Measurements from ENCODE around the gene MPHOSPH6. TPM values are rescaled to one million over a fixed set of nuclear protein-coding genes. Genes with fewer than 3 reads are reported as not detected.
"Not testable (repeated sequence)": the region's sequence is repeated elsewhere in the genome, so short reads cannot be mapped to it uniquely, and the experiment has no call there.

Gene MPHOSPH6
- total and polyA plus RNA-seq, 5 donors from 2014 or later, result 17.3 to 38.7 (median 17.9) TPM

DNA sequence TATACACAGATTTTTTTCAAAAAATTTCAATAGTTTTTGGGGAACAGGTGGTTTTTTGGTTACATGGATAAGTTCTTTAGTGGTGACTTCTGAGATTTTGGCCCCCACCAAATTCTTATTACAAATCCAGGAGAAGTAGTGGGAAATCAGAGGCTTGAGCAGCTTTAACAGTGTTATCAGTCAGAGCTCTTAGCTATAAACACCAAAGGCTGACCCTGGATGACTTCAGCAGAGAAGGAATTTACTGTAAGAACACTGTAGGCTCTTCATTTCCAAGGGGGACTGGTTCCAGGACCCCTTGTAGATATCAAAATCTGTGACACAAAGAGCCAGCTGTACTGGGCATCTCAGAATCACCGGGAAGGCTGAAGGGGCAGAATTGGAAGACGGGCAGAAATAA is 17.8 kb downstream of the MPHOSPH6 start:
- H3K27me3 Mint-ChIP-seq, result no peaks in the 10 kb centered on the region

DNA sequence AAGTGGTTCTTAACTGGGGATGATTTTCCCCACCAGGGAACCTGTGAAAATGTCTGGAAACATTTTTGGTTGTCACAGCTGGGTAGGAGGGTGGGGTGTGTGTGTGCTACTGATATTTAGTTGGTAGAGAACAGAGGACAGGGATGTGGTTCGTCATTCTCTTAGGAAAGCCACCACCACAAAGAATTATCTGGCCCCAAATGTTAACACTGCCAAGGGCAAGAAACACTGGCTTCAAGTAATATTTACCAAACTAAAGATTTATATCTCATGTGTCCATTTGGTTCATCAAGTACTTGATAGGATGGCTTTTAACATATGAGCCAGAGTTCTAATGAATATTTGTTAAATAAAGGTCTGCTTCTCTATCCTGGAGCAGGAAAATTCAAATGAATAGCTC is 19.5 kb downstream of the MPHOSPH6 start:
- Histone ChIP-seq H3K9me3 (ENCODE audit: control insufficient read depth in 2 of 2, low read length in 2 of 2) (no peaks in the 10 kb centered on the region), H3K36me3 (ENCODE audit: control insufficient read depth, insufficient read depth, low read length) (peaks cover 31% of the 10 kb centered on the region), H3K4me3 (ENCODE audit: low read depth, low read length) (no peak overlapping the region), H3K27ac (ENCODE audit: insufficient read depth, low read length, poor library complexity, severe bottlenecking) (no peak overlapping the region), H3K27me3 (ENCODE audit: control insufficient read depth, insufficient read depth, low read length) (no peaks in the 10 kb centered on the region), H3K4me1 (ENCODE audit: control insufficient read depth, insufficient read depth, low read length, poor library complexity, severe bottlenecking) (no peaks in the 10 kb centered on the region)
- ATAC-seq (ENCODE audit: low read depth in 2 of 2) (no peak), DNase-seq (no peak)
- Mint-ChIP-seq H3K27ac (peak overlapping the region in 1 of 3 donors; percentile 14), H3K36me3 (peaks cover 42% of the 10 kb centered on the region), H3K4me3 (no peak overlapping the region), H3K9me3 (peaks cover 0 to 3% (median 0%) of the 10 kb centered on the region in 7 donors), H3K27me3 (no peaks in the 10 kb centered on the region), H3K4me1 (peaks cover 0 to 17% (median 8%) of the 10 kb centered on the region in 4 donors)

More for the DNA sequence above, 17.8 kb downstream of the MPHOSPH6 start:
- Mint-ChIP-seq H3K4me1 (peaks cover 0 to 24% (median 7%) of the 10 kb centered on the region in 4 donors), H3K27ac (no peak overlapping the region), H3K4me3 (no peak overlapping the region), H3K9me3 (peaks cover 0 to 3% (median 0%) of the 10 kb centered on the region in 7 donors), H3K36me3 (peaks cover 42% of the 10 kb centered on the region)
- H3K9me3 ChIP-seq (ENCODE audit: control insufficient read depth in 2 of 2, low read length in 2 of 2), result no peaks in the 10 kb centered on the region
- H3K27ac ChIP-seq (ENCODE audit: insufficient read depth, low read length, poor library complexity, severe bottlenecking), result no peak overlapping the region
- no peaks in the 10 kb centered on the region for H3K4me1 ChIP-seq (ENCODE audit: control insufficient read depth, insufficient read depth, low read length, poor library complexity, severe bottlenecking)
- peaks cover 22% of the 10 kb centered on the region for H3K36me3 ChIP-seq (ENCODE audit: control insufficient read depth, insufficient read depth, low read length)
- no peak overlapping the region for H3K4me3 ChIP-seq (ENCODE audit: low read depth, low read length)
- no peaks in the 10 kb centered on the region for H3K27me3 ChIP-seq (ENCODE audit: control insufficient read depth, insufficient read depth, low read length)
- DNase-seq (no peak), ATAC-seq (ENCODE audit: low read depth in 2 of 2) (no peak)

DNA sequence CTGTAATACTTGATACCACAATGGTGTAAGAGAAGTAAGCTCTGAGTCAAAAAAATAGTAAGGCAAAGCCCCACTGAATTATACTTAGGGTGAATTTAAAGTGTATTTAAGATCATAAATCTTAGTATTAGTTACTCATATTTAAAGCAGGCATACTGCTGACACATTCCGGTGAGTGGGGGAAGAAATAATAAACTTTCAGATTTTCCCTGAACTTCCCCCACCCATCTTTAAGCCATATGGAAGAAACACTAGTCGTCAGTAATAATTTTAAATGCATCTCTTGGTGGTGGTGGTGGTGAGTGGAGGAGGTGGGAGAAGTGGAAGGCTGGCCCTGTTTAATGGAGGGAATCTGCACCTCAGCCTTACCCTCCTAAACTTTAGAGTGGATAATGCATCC is 20.5 kb downstream of the MPHOSPH6 start:
- peaks cover 0 to 17% (median 7%) of the 10 kb centered on the region in 4 donors for H3K4me1 Mint-ChIP-seq
- H3K27ac ChIP-seq (ENCODE audit: insufficient read depth, low read length, poor library complexity, severe bottlenecking), result no peak overlapping the region
- H3K4me3 Mint-ChIP-seq, result no peak overlapping the region
- H3K36me3 Mint-ChIP-seq, result peaks cover 36% of the 10 kb centered on the region
- no peak for ATAC-seq (ENCODE audit: low read depth in 2 of 2)
- no peaks in the 10 kb centered on the region for H3K27me3 Mint-ChIP-seq
- no peaks in the 10 kb centered on the region for H3K4me1 ChIP-seq (ENCODE audit: control insufficient read depth, insufficient read depth, low read length, poor library complexity, severe bottlenecking)
- H3K9me3 Mint-ChIP-seq, result peaks cover 0 to 3% (median 0%) of the 10 kb centered on the region in 7 donors
- H3K27me3 ChIP-seq (ENCODE audit: control insufficient read depth, insufficient read depth, low read length), result no peaks in the 10 kb centered on the region
- H3K36me3 ChIP-seq (ENCODE audit: control insufficient read depth, insufficient read depth, low read length), result peaks cover 31% of the 10 kb centered on the region
- DNase-seq, result no peak
- H3K4me3 ChIP-seq (ENCODE audit: low read depth, low read length), result no peak overlapping the region
- no peaks in the 10 kb centered on the region for H3K9me3 ChIP-seq (ENCODE audit: control insufficient read depth in 2 of 2, low read length in 2 of 2)
- peak overlapping the region in 1 of 3 donors; percentile 41 for H3K27ac Mint-ChIP-seq

DNA sequence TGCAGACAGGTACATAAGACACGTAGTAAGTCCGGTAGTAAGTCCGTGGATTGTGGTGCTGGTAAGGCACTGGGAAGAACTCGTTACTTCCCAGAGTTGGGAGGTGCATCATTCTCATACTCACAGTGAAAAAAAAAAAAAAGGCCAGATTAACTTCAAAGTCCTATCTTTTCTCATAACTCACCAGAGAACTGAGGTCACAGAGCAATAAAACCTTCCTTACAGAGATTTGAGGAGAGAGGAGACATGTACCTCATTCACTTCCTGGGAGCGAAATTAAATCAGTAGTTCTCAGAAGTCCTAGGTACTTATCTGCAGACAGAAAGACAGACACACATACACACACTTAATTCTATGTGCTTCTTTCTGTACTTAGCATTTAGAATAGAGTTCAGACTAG is 22.5 kb downstream of the MPHOSPH6 start:
- Histone ChIP-seq H3K4me1 (ENCODE audit: control insufficient read depth, insufficient read depth, low read length, poor library complexity, severe bottlenecking) (no peaks in the 10 kb centered on the region), H3K27me3 (ENCODE audit: control insufficient read depth, insufficient read depth, low read length) (no peaks in the 10 kb centered on the region), H3K36me3 (ENCODE audit: control insufficient read depth, insufficient read depth, low read length) (peaks cover 28% of the 10 kb centered on the region), H3K27ac (ENCODE audit: insufficient read depth, low read length, poor library complexity, severe bottlenecking) (no peak overlapping the region), H3K4me3 (ENCODE audit: low read depth, low read length) (no peak overlapping the region), H3K9me3 (ENCODE audit: control insufficient read depth in 2 of 2, low read length in 2 of 2) (no peaks in the 10 kb centered on the region)
- DNase-seq (no peak), ATAC-seq (ENCODE audit: low read depth in 2 of 2) (no peak)
- Mint-ChIP-seq H3K27ac (no peak overlapping the region), H3K9me3 (no peaks in the 10 kb centered on the region), H3K36me3 (peaks cover 24% of the 10 kb centered on the region), H3K4me1 (peaks cover 0 to 12% (median 3%) of the 10 kb centered on the region in 4 donors), H3K27me3 (no peaks in the 10 kb centered on the region), H3K4me3 (no peak overlapping the region)

DNA sequence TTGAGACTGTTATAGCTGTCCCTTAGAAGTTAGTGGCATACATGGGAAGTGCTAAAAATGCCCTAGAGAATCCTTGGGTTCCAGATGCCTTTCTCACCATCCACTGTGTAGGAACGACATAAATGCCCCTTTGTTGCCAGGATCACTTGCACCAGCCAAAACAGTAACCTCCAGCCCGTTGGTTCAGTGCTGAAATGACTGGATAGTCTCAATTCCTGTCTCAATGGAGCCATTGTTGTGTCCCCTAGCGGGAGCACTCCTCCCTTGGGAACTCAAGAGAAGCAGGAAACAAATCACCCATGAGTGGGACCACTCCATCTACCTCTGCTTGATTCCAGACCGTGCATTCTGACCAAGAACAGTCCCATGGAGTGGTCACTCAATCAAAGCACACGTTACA is 23.1 kb downstream of the MPHOSPH6 start:
- Mint-ChIP-seq H3K27ac (no peak overlapping the region), H3K4me1 (peaks cover 0 to 8% (median 2%) of the 10 kb centered on the region in 4 donors), H3K27me3 (no peaks in the 10 kb centered on the region), H3K4me3 (peak overlapping the region in 1 of 4 donors; percentile 51), H3K9me3 (no peaks in the 10 kb centered on the region), H3K36me3 (peaks cover 24% of the 10 kb centered on the region)
- DNase-seq, result no peak
- no peaks in the 10 kb centered on the region for H3K27me3 ChIP-seq (ENCODE audit: control insufficient read depth, insufficient read depth, low read length)
- peaks cover 28% of the 10 kb centered on the region for H3K36me3 ChIP-seq (ENCODE audit: control insufficient read depth, insufficient read depth, low read length)
- no peak overlapping the region for H3K27ac ChIP-seq (ENCODE audit: insufficient read depth, low read length, poor library complexity, severe bottlenecking)
- no peak for ATAC-seq (ENCODE audit: low read depth in 2 of 2)
- H3K4me1 ChIP-seq (ENCODE audit: control insufficient read depth, insufficient read depth, low read length, poor library complexity, severe bottlenecking), result no peaks in the 10 kb centered on the region
- H3K4me3 ChIP-seq (ENCODE audit: low read depth, low read length), result no peak overlapping the region
- H3K9me3 ChIP-seq (ENCODE audit: control insufficient read depth in 2 of 2, low read length in 2 of 2), result no peaks in the 10 kb centered on the region

DNA sequence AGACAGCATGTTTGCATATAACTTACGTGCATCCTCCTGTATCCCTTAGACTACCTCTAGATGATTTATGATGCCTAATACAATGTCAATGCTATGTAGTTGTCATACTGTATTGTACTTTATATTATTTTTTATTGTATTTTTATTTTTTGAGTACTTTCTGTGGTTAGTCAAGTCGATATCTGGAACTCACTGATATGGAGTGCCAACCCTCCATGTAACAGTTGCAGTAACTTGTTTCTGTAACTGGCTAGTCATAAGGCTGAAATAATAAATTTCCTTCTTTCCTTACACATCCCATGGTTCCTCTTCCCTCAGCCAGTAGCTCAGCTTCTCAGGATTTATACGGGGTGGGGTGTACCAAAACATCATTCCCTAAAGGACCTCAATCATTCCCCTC is 23.5 kb downstream of the MPHOSPH6 start:
- H3K27ac ChIP-seq (ENCODE audit: insufficient read depth, low read length, poor library complexity, severe bottlenecking), result no peak overlapping the region
- H3K4me3 Mint-ChIP-seq, result no peak overlapping the region
- H3K36me3 Mint-ChIP-seq, result peaks cover 24% of the 10 kb centered on the region

DNA sequence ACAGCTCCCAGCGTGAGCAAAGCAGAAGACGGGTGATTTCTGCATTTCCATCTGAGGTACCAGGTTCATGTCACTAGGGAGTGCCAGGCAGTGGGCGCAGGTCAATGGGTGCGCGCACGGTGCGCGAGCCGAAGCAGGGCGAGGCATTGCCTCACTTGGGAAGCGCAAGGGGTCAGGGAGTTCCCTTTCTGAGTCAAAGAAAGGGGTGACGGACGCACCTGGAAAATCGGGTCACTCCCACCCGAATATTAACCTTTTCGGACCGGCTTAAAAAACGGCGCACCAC is 30.8 kb downstream of the MPHOSPH6 start:
- not testable (repeated sequence) for H3K27ac ChIP-seq (ENCODE audit: insufficient read depth, low read length, poor library complexity, severe bottlenecking); H3K27ac Mint-ChIP-seq; H3K27me3 ChIP-seq (ENCODE audit: control insufficient read depth, insufficient read depth, low read length); H3K9me3 Mint-ChIP-seq; H3K36me3 ChIP-seq (ENCODE audit: control insufficient read depth, insufficient read depth, low read length); H3K4me1 ChIP-seq (ENCODE audit: control insufficient read depth, insufficient read depth, low read length, poor library complexity, severe bottlenecking); H3K9me3 ChIP-seq (ENCODE audit: control insufficient read depth in 2 of 2, low read length in 2 of 2); H3K4me3 ChIP-seq (ENCODE audit: low read depth, low read length); ATAC-seq (ENCODE audit: low read depth in 2 of 2); H3K27me3 Mint-ChIP-seq
- DNase-seq, result peak in 1 of 3 donors; percentile 8
- Mint-ChIP-seq H3K4me1 (peaks cover 5 to 10% (median 5%) of the 10 kb centered on the region in 4 donors), H3K36me3 (peaks cover 12% of the 10 kb centered on the region), H3K4me3 (peak overlapping the region in 3 of 4 donors; percentile 26 to 81 (median 70))

More for the DNA sequence above, 23.5 kb downstream of the MPHOSPH6 start:
- H3K36me3 ChIP-seq (ENCODE audit: control insufficient read depth, insufficient read depth, low read length), result peaks cover 28% of the 10 kb centered on the region
- no peaks in the 10 kb centered on the region for H3K9me3 ChIP-seq (ENCODE audit: control insufficient read depth in 2 of 2, low read length in 2 of 2)
- H3K4me3 ChIP-seq (ENCODE audit: low read depth, low read length), result no peak overlapping the region
- H3K4me1 ChIP-seq (ENCODE audit: control insufficient read depth, insufficient read depth, low read length, poor library complexity, severe bottlenecking), result no peaks in the 10 kb centered on the region
- DNase-seq, result no peak
- ATAC-seq (ENCODE audit: low read depth in 2 of 2), result no peak
- Mint-ChIP-seq H3K27me3 (no peaks in the 10 kb centered on the region), H3K9me3 (no peaks in the 10 kb centered on the region), H3K27ac (no peak overlapping the region), H3K4me1 (peaks cover 0 to 4% (median 2%) of the 10 kb centered on the region in 4 donors)
- no peaks in the 10 kb centered on the region for H3K27me3 ChIP-seq (ENCODE audit: control insufficient read depth, insufficient read depth, low read length)

DNA sequence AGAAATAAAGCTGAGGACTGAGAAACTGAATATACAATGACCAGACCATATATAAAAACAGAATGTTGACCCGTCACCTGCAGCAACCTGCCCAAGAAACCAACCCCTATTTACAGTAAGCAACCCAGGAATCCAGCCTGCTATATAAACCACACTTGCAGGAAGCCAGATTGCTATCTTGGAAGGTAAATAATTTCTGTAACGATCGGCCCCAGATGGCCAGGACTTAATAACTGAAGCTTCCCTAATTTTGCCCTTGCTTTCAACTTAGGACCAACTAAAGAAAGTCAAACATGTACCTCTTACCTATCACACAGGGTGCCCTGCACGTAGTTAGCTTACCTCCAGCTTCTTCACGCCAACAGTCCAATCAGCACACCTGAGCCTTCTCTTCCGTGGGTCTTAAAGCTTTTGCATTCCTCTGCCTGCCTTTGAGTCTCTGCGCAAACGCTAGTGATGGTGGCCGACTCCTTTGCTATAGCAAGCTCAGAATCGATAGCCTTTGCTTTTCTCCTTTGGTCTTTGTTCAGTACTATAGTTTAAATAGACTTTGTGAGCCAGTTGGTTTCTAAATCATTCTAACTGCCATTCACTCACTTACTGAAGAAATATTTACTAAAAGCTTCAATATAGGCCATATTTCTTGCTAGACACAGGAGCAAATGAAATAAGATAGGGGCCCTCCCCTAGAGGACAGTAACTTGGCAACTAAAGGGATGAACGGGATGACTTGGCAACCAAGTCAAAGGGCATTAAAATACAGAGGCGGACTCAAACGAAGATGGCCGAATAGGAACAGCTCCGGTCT is 31.3 kb downstream of the MPHOSPH6 start:
- Mint-ChIP-seq H3K4me3 (peak overlapping the region in 3 of 4 donors; percentile 26 to 81 (median 70)), H3K9me3 (no peaks in the 10 kb centered on the region), H3K4me1 (peaks cover 9 to 16% (median 10%) of the 10 kb centered on the region in 4 donors), H3K27me3 (no peaks in the 10 kb centered on the region), H3K27ac (peak overlapping the region in 1 of 3 donors; percentile 87), H3K36me3 (peaks cover 12% of the 10 kb centered on the region)
- peaks cover 6% of the 10 kb centered on the region for H3K4me1 ChIP-seq (ENCODE audit: control insufficient read depth, insufficient read depth, low read length, poor library complexity, severe bottlenecking)
- H3K36me3 ChIP-seq (ENCODE audit: control insufficient read depth, insufficient read depth, low read length), result no peaks in the 10 kb centered on the region
- no peak overlapping the region for H3K27ac ChIP-seq (ENCODE audit: insufficient read depth, low read length, poor library complexity, severe bottlenecking)
- DNase-seq (no peak), ATAC-seq (ENCODE audit: low read depth in 2 of 2) (no peak)
- H3K4me3 ChIP-seq (ENCODE audit: low read depth, low read length), result no peak overlapping the region
- no peaks in the 10 kb centered on the region for H3K27me3 ChIP-seq (ENCODE audit: control insufficient read depth, insufficient read depth, low read length)
- H3K9me3 ChIP-seq (ENCODE audit: control insufficient read depth in 2 of 2, low read length in 2 of 2), result no peaks in the 10 kb centered on the region

All from CD4-positive, CD25-positive, alpha-beta regulatory T cell (primary cell).